WTC11 (cell line): ENCODE measurements around the gene CFAP161. TPM values are rescaled to one million over a fixed set of nuclear protein-coding genes. Genes with fewer than 3 reads are reported as not detected.

Experiments
- ATAC-seq: fragments of 200-7000 bp; cut with Tn5 transposase; 2 replicates; pipeline ENCODE4 v1.10.0; 2021; ENCODE audit warnings: mild to moderate bottlenecking, moderate library complexity
- CTCF ChIA-PET: fragments of 300-600 bp; sonication (Branson Sonifier 250); formaldehyde crosslinking; loops from one replicate; lab custom pipeline; 2021; ENCODE audit warnings: antibody characterized with exemption; lab: Charles Lee
- POLR2A ChIA-PET: fragments of 350-600 bp; sonication (Branson Sonifier 250); formaldehyde crosslinking; loops from one replicate; lab custom pipeline; 2021; ENCODE audit warnings: antibody characterized with exemption; lab: Charles Lee
- DNase-seq: peaks from one replicate; pipeline ENCODE4 v3.0.0; 2021; ENCODE audit warnings: low spot score
- H3K27ac Mint-ChIP-seq: 2 replicates; pipeline ENCODE4 v1.8.0; 2021; ENCODE audit warnings: mixed read lengths
- H3K27me3 Mint-ChIP-seq: 2 replicates; pipeline ENCODE4 v1.8.0; 2021; ENCODE audit warnings: low read depth, mild to moderate bottlenecking, moderate library complexity, mixed read lengths
- H3K36me3 Mint-ChIP-seq: 2 replicates; pipeline ENCODE4 v1.8.0; 2021; ENCODE audit warnings: mixed read lengths
- H3K4me1 Mint-ChIP-seq: 2 replicates; pipeline ENCODE4 v1.8.0; 2022; ENCODE audit warnings: mixed read lengths
- H3K4me3 Mint-ChIP-seq: 2 replicates; pipeline ENCODE4 v1.8.0; 2021; ENCODE audit warnings: mild to moderate bottlenecking, moderate library complexity, mixed read lengths
- H3K9me3 Mint-ChIP-seq: 2 replicates; pipeline ENCODE4 v1.8.0; 2021; ENCODE audit warnings: mixed read lengths
- ATF1 ChIP-seq: sonication (generic); formaldehyde crosslinking; IDR thresholded peaks from 2 replicates; pipeline ENCODE4 v1.8.1; 2023; ENCODE audit warnings: mild to moderate bottlenecking, moderate library complexity, missing genetic modification reagents
- EMX1 ChIP-seq: fragments of 250-450 bp; sonication (Bioruptor Pico); IDR thresholded peaks from 2 replicates; pipeline ENCODE4 v1.8.0; 2021; ENCODE audit warnings: mild to moderate bottlenecking
- GABPB1 ChIP-seq: sonication (generic); formaldehyde crosslinking; IDR thresholded peaks from 2 replicates; pipeline ENCODE4 v1.8.1; 2023; ENCODE audit warnings: mild to moderate bottlenecking, missing genetic modification reagents
- IRF2 ChIP-seq: sonication (generic); formaldehyde crosslinking; IDR thresholded peaks from 2 replicates; pipeline ENCODE4 v1.8.0; 2022; ENCODE audit warnings: low read depth, missing genetic modification reagents, borderline replicate concordance
- MXD4 ChIP-seq: fragments of 250-450 bp; sonication (Bioruptor Pico); IDR thresholded peaks from 2 replicates; pipeline ENCODE4 v1.8.0; 2021; ENCODE audit warnings: mild to moderate bottlenecking, moderate library complexity, borderline replicate concordance
- NR1H2 ChIP-seq: sonication (generic); formaldehyde crosslinking; IDR thresholded peaks from 2 replicates; pipeline ENCODE4 v1.9.0; 2021; ENCODE audit warnings: mild to moderate bottlenecking, moderate library complexity, missing genetic modification reagents
- OVOL2 ChIP-seq: fragments of 250-450 bp; sonication (Bioruptor Pico); IDR thresholded peaks from 2 replicates; pipeline ENCODE4 v1.9.0; 2021; ENCODE audit warnings: mild to moderate bottlenecking, borderline replicate concordance
- PRRX2 ChIP-seq: fragments of 250-450 bp; sonication (Bioruptor Pico); IDR thresholded peaks from 2 replicates; pipeline ENCODE4 v1.8.0; 2021; ENCODE audit warnings: mild to moderate bottlenecking
- SMAD3 ChIP-seq: sonication (generic); formaldehyde crosslinking; IDR thresholded peaks from 2 replicates; pipeline ENCODE4 v1.8.0; 2022; ENCODE audit warnings: missing genetic modification reagents, mild to moderate bottlenecking, borderline replicate concordance
- SMAD4 ChIP-seq: sonication (generic); formaldehyde crosslinking; IDR thresholded peaks from 2 replicates; pipeline ENCODE4 v1.8.0; 2022; ENCODE audit warnings: mild to moderate bottlenecking, missing genetic modification reagents
- SP1 ChIP-seq: sonication (generic); formaldehyde crosslinking; conservative IDR thresholded peaks from 2 replicates; pipeline ENCODE4 v1.8.1; 2022; ENCODE audit warnings: missing genetic modification reagents
- TEAD1 ChIP-seq: sonication (generic); formaldehyde crosslinking; IDR thresholded peaks from 2 replicates; pipeline ENCODE4 v1.8.0; 2022; ENCODE audit warnings: mild to moderate bottlenecking, missing genetic modification reagents
- ZNF263 ChIP-seq: sonication (generic); formaldehyde crosslinking; IDR thresholded peaks from 2 replicates; pipeline ENCODE4 v1.8.1; 2022; ENCODE audit warnings: low read depth, mild to moderate bottlenecking, moderate library complexity, missing genetic modification reagents
- total RNA-seq: library from RNA; stranded (reverse); gene quantifications from 3 replicates; pipeline ENCODE4 v1.2.3, GENCODE V29; 2021
- TF ChIP-seq, protein P1 (sequence below): fragments of 250-450 bp; sonication (Bioruptor Pico); IDR thresholded peaks from 2 replicates; pipeline ENCODE4 v1.9.0; 2021; ENCODE audit warnings: mild to moderate bottlenecking
- TF ChIP-seq, protein P2 (sequence below): sonication (generic); formaldehyde crosslinking; IDR thresholded peaks from 2 replicates; pipeline ENCODE4 v1.8.1; 2023; ENCODE audit warnings: mild to moderate bottlenecking, missing genetic modification reagents, moderate library complexity
- TF ChIP-seq, protein P3 (sequence below): fragments of 250-450 bp; sonication (Bioruptor Pico); conservative IDR thresholded peaks from 2 replicates; pipeline ENCODE4 v1.9.0; 2021; ENCODE audit warnings: mild to moderate bottlenecking
- TF ChIP-seq, protein P4 (sequence below): sonication (generic); formaldehyde crosslinking; IDR thresholded peaks from 2 replicates; pipeline ENCODE4 v1.8.0; 2022; ENCODE audit warnings: mild to moderate bottlenecking, missing genetic modification reagents
- TF ChIP-seq, protein P5 (sequence below): sonication (generic); formaldehyde crosslinking; IDR thresholded peaks from 2 replicates; pipeline ENCODE4 v1.8.1; 2023; ENCODE audit warnings: mild to moderate bottlenecking, missing genetic modification reagents, moderate library complexity
- TF ChIP-seq, protein P6 (sequence below): sonication (generic); formaldehyde crosslinking; IDR thresholded peaks from 2 replicates; pipeline ENCODE4 v1.8.0; 2022; ENCODE audit warnings: mild to moderate bottlenecking, missing genetic modification reagents
- TF ChIP-seq, protein P7 (sequence below): fragments of 200-600 bp; IDR thresholded peaks from 2 replicates; pipeline ENCODE4 v1.8.0; 2022; ENCODE audit warnings: antibody characterized with exemption

Gene CFAP161
- total RNA-seq, 1 experiment from 2014 or later, result not detected

DNA sequence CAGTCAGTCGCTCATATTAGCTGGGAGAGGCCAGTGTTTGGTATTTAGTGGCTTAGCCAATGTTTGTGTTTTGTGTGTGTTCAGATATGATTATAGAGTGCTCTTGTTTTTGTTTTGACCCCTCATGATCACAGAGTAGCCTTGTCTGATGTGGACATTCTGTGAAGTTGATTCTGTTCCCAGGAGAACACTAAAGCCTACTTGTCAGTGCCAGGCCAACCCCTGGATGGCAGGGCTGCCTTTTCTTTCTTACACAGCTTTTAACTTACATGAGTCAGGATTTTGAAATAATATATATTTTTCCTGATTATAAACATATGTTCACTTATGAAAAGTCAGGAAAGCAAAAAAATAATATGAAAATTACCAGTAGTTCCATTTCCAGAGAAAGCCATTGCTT is 11.9 kb downstream of the CFAP161 start:
- Mint-ChIP-seq H3K36me3 (no peaks in the 10 kb centered on the region), H3K4me3 (no peak overlapping the region), H3K27ac (no peak overlapping the region), H3K9me3 (peaks cover 3% of the 10 kb centered on the region; the same call in 1 of the 2 replicates), H3K27me3 (no peaks in the 10 kb centered on the region), H3K4me1 (no peaks in the 10 kb centered on the region)
- DNase-seq, result no peak
- TF ChIP-seq SP1 (CRISPR knock-in tag) (no peak), PRRX2 (CRISPR knock-in tag) (no peak), IRF2 (CRISPR knock-in tag) (no peak), OVOL2 (CRISPR knock-in tag) (no peak), ATF1 (no peak), SMAD4 (no peak), GABPB1 (no peak), NR1H2 (no peak), TEAD1 (CRISPR knock-in tag) (no peak), SMAD3 (CRISPR knock-in tag) (no peak), EMX1 (CRISPR knock-in tag) (no peak)
- TF ChIP-seq, protein P1, sequence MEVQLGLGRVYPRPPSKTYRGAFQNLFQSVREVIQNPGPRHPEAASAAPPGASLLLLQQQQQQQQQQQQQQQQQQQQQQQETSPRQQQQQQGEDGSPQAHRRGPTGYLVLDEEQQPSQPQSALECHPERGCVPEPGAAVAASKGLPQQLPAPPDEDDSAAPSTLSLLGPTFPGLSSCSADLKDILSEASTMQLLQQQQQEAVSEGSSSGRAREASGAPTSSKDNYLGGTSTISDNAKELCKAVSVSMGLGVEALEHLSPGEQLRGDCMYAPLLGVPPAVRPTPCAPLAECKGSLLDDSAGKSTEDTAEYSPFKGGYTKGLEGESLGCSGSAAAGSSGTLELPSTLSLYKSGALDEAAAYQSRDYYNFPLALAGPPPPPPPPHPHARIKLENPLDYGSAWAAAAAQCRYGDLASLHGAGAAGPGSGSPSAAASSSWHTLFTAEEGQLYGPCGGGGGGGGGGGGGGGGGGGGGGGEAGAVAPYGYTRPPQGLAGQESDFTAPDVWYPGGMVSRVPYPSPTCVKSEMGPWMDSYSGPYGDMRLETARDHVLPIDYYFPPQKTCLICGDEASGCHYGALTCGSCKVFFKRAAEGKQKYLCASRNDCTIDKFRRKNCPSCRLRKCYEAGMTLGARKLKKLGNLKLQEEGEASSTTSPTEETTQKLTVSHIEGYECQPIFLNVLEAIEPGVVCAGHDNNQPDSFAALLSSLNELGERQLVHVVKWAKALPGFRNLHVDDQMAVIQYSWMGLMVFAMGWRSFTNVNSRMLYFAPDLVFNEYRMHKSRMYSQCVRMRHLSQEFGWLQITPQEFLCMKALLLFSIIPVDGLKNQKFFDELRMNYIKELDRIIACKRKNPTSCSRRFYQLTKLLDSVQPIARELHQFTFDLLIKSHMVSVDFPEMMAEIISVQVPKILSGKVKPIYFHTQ (CRISPR knock-in tag), result no peak
- TF ChIP-seq, protein P2, sequence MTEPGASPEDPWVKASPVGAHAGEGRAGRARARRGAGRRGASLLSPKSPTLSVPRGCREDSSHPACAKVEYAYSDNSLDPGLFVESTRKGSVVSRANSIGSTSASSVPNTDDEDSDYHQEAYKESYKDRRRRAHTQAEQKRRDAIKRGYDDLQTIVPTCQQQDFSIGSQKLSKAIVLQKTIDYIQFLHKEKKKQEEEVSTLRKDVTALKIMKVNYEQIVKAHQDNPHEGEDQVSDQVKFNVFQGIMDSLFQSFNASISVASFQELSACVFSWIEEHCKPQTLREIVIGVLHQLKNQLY (CRISPR knock-in tag), result no peak
- TF ChIP-seq, protein P3, sequence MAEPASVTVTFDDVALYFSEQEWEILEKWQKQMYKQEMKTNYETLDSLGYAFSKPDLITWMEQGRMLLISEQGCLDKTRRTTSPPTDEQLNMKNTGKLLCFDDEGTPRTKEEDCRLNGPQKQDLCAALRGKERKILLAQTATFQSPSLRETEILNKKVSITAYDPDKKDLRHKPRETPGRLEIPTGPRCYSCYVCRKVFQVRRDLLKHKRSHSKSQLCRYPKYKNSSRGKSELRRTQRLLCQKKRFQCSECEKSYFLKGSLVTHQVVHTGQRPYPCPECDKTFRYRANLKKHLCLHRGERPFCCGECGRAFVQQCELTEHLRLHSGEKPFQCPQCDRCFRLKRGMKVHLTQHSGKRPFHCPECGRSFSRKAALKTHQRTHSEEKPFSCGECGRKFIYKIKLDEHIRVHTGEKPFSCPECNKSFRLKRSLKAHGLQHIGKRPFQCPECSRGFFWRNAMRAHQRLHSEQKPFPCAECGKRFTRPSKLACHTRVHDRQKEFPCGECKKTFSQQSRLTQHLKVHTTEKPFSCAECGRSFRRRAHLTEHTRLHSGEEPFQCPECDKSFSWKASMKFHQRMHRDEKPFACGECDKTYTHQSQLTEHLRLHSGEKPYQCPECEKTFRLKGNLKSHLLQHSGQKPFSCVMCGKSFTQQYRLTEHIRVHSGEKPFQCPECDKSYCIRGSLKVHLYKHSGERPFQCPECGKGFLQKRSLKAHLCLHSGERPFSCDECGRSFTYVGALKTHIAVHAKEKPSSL (CRISPR knock-in tag), result no peak
- TF ChIP-seq, protein P4, sequence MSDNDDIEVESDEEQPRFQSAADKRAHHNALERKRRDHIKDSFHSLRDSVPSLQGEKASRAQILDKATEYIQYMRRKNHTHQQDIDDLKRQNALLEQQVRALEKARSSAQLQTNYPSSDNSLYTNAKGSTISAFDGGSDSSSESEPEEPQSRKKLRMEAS (CRISPR knock-in tag), result no peak
- TF ChIP-seq, protein P5, sequence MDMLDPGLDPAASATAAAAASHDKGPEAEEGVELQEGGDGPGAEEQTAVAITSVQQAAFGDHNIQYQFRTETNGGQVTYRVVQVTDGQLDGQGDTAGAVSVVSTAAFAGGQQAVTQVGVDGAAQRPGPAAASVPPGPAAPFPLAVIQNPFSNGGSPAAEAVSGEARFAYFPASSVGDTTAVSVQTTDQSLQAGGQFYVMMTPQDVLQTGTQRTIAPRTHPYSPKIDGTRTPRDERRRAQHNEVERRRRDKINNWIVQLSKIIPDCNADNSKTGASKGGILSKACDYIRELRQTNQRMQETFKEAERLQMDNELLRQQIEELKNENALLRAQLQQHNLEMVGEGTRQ, result no peak
- TF ChIP-seq, protein P6, sequence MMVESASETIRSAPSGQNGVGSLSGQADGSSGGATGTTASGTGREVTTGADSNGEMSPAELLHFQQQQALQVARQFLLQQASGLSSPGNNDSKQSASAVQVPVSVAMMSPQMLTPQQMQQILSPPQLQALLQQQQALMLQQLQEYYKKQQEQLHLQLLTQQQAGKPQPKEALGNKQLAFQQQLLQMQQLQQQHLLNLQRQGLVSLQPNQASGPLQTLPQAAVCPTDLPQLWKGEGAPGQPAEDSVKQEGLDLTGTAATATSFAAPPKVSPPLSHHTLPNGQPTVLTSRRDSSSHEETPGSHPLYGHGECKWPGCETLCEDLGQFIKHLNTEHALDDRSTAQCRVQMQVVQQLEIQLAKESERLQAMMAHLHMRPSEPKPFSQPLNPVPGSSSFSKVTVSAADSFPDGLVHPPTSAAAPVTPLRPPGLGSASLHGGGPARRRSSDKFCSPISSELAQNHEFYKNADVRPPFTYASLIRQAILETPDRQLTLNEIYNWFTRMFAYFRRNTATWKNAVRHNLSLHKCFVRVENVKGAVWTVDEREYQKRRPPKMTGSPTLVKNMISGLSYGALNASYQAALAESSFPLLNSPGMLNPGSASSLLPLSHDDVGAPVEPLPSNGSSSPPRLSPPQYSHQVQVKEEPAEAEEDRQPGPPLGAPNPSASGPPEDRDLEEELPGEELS (CRISPR knock-in tag), result no peak
- ChIA-PET CTCF (interaction anchor here (0.7 kb wide), 1 partner anchor 10 kb away, joined by 3 read pairs; no protein-coding TSS in a partner anchor), POLR2A (no interaction called here)
- ATAC-seq, result no peak

DNA sequence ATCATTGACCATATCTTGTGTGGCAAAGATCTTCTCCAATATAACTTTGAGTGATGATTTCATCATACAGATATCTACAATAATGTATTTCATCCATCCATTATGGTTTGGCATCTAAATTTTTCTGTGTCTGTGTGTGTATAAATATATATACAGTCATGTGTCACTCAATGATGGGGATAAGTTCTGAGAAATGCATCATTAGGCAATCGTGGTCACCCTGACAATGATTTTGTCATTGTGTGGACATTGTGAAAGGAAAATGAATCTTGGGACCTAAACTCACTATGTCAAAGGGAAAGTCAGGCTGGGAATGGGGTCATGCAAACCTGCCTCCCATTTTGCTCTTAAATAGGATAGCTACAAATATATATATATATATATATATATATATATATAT is 12.4 kb downstream of the CFAP161 start:
- Mint-ChIP-seq H3K4me1 (no peaks in the 10 kb centered on the region), H3K36me3 (no peaks in the 10 kb centered on the region), H3K9me3 (peaks cover 3% of the 10 kb centered on the region; the same call in 1 of the 2 replicates), H3K27me3 (no peaks in the 10 kb centered on the region), H3K4me3 (no peak overlapping the region), H3K27ac (no peak overlapping the region)
- TF ChIP-seq, protein P7, sequence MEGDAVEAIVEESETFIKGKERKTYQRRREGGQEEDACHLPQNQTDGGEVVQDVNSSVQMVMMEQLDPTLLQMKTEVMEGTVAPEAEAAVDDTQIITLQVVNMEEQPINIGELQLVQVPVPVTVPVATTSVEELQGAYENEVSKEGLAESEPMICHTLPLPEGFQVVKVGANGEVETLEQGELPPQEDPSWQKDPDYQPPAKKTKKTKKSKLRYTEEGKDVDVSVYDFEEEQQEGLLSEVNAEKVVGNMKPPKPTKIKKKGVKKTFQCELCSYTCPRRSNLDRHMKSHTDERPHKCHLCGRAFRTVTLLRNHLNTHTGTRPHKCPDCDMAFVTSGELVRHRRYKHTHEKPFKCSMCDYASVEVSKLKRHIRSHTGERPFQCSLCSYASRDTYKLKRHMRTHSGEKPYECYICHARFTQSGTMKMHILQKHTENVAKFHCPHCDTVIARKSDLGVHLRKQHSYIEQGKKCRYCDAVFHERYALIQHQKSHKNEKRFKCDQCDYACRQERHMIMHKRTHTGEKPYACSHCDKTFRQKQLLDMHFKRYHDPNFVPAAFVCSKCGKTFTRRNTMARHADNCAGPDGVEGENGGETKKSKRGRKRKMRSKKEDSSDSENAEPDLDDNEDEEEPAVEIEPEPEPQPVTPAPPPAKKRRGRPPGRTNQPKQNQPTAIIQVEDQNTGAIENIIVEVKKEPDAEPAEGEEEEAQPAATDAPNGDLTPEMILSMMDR, result no peak
- TF ChIP-seq ZNF263 (CRISPR knock-in tag) (no peak), MXD4 (CRISPR knock-in tag) (no peak)
- CTCF ChIA-PET, result interaction anchor here (1.0 kb wide), 1 partner anchor 120 kb away, joined by 4 read pairs; no protein-coding TSS in a partner anchor
- no peak for ATAC-seq
- DNase-seq, result no peak
- POLR2A ChIA-PET, result no interaction called here
